ENCODE results near the gene CCNG2. TPM values are rescaled to one million over a fixed set of nuclear protein-coding genes. Genes with fewer than 3 reads are reported as not detected.

CCNG2 gene
- total and polyA plus RNA-seq, 10 of the 15 experiments (the other 5 are each of a cell fraction or from before 2014, with no cell fraction given): 1.9 to 70.6 (median 5.9) TPM

- TF ChIP-seq E2F8 (IDR thresholded peaks at IDR 0.05; ENCODE audit: low read depth, partially characterized antibody): no peak
Measured at GRCh38 chr4:77217526-77217925, 60.5 kb downstream of the CCNG2 start (continued).

DNA sequence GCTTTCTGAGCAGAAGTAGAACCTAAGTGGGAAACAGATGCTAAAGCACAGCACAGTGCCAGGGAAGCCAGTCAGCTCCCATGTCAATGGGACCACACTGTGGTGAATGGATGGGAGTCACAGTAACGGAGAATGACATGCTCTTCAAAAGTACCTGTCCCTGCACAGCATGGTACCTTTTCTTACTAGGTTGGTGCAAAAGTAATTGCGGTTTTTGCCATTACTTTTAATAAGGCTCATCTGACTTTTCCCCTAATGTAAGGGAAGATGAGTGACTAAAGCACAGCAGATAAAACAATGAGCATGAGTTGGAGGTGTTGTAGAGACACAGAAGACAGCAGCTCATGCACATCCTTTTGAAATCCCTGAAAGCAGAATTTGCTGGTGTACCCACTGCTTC lies 62.3 kb downstream of the CCNG2 start:
- RAD21 ChIA-PET (ENCODE audit: unreplicated experiment): no interaction called here
- no peak for FAIRE-seq
- H3K9ac ChIP-seq (ENCODE audit: control insufficient read depth, insufficient read depth, low read length): no peak overlapping the region
- SMC1A ChIA-PET (ENCODE audit: uncharacterized antibody, unreplicated experiment): no interaction called here
- H3K4me3 ChIP-seq: no peak overlapping the region
- no peaks in the 10 kb centered on the region for H4K20me1 ChIP-seq (ENCODE audit: control insufficient read depth, insufficient read depth)
- no peak for DNase-seq (ENCODE audit: low read depth, low spot score)
- no peak for ATAC-seq
- intact Hi-C loops (cut with micrococcal nuclease; ENCODE audit: unreplicated experiment): no loop called here
- no peaks in the 10 kb centered on the region for H3K36me3 ChIP-seq (ENCODE audit: control insufficient read depth in 2 of 2, insufficient read depth in 2 of 2, low read length in 1 of 2)
- 32% methylated on average over 2 of the region's 2 CpGs for WGBS (ENCODE audit: insufficient coverage, insufficient replicate concordance, low lambda C conversion rate, missing lambda C conversion rate)
- BruUV-seq (replicated peaks): no TSS peak
- H2AFZ ChIP-seq (ENCODE audit: control insufficient read depth, low read depth, low read length): no peak overlapping the region
- no peak overlapping the region for H3K27ac ChIP-seq (ENCODE audit: control insufficient read depth, insufficient read depth)
- POLR2A ChIA-PET: no interaction called here
- CTCF ChIA-PET: no interaction called here
- in situ Hi-C loops (cut with MboI): no loop called here
- no peak overlapping the region for H3K4me2 ChIP-seq (ENCODE audit: control insufficient read depth, insufficient read depth)
- H3K27me3 ChIP-seq (replicated peaks in 1 of 2; ENCODE audit: control insufficient read depth in 2 of 2, insufficient read depth in 2 of 2, low read length in 1 of 2): peaks cover 0 to 9% of the 10 kb centered on the region in 2 experiments; a peak in 1 of 4 replicates
- H3K4me1 ChIP-seq (ENCODE audit: control insufficient read depth, insufficient read depth, low read length): no peaks in the 10 kb centered on the region
- H3K79me2 ChIP-seq (ENCODE audit: control insufficient read depth, insufficient read depth, low read length): no peaks in the 10 kb centered on the region
- no peaks in the 10 kb centered on the region for H3K9me3 ChIP-seq (replicated peaks; ENCODE audit: control insufficient read depth, insufficient read depth, low read length)
- TF ChIP-seq EZH2 (IDR thresholded peaks at IDR 0.05; ENCODE audit: borderline replicate concordance, control insufficient read depth, low read depth, low read length) (no peak), RCOR1 (conservative IDR thresholded peaks at IDR 0.05; ENCODE audit: low read depth, low read length) (no peak), SMC3 (IDR thresholded peaks at IDR 0.05; ENCODE audit: borderline replicate concordance, low read length) (no peak), BCL11A (IDR thresholded peaks at IDR 0.05; ENCODE audit: low read depth, low read length) (no peak), WRNIP1 (IDR thresholded peaks at IDR 0.05; ENCODE audit: borderline replicate concordance, low read depth, low read length) (no peak), USF2 (IDR thresholded peaks at IDR 0.05; ENCODE audit: borderline replicate concordance, low read depth, low read length) (no peak), ZBED1 (IDR thresholded peaks at IDR 0.05; ENCODE audit: borderline replicate concordance) (no peak)

Small RNA genes lying within 50 kb of the gene (small RNA-seq; reads per million reads assigned to genes)
- not detected for gene RNU6-1187P

Other genes starting within 250 kb of the CCNG2 start
- 62.6 and 74.3 TPM in 2 replicates for gene SEPTIN11, start 207.5 kb upstream of the CCNG2 start, total RNA-seq (2014; rRNA removed)
- 156 and 160 TPM in 2 replicates for gene SEPTIN11, start 207.5 kb upstream of the CCNG2 start, total RNA-seq (2014; rRNA removed; fragmentation: Illumina TruSeq; extraction: Trizol)
- 89.7 and 99.9 TPM in 2 replicates for gene SEPTIN11, start 207.5 kb upstream of the CCNG2 start, total RNA-seq (2021)
- 154 and 201 TPM in 2 replicates for gene SEPTIN11, start 207.5 kb upstream of the CCNG2 start, polyA plus RNA-seq (2011; rRNA removed)
- 89.0 and 102 TPM in 2 replicates for gene SEPTIN11, start 207.5 kb upstream of the CCNG2 start, polyA plus RNA-seq (2014; fragmentation: Illumina TruSeq; extraction: Trizol)
- 10 to 100 TPM; 24.7 to 27.1 TPM for gene SEPTIN11, start 207.5 kb upstream of the CCNG2 start, polyA plus RNA-seq (2014; fragmentation: Nextera tagmentation; extraction: Ambion mirVana)
- 46.7 and 49.4 TPM in 2 replicates for gene SEPTIN11, start 207.5 kb upstream of the CCNG2 start, polyA plus RNA-seq (2014; rRNA removed)
- 10 to 100 TPM; 93.5 to 93.9 TPM for gene SEPTIN11, start 207.5 kb upstream of the CCNG2 start, polyA plus RNA-seq (2016; fragmentation: Nextera tagmentation; extraction: Ambion mirVana)
- 68.9 and 72.4 TPM in 2 replicates for gene CCNI, start 81.2 kb upstream of the CCNG2 start, total RNA-seq (2014; rRNA removed)
- 97.4 and 102 TPM in 2 replicates for gene CCNI, start 81.2 kb upstream of the CCNG2 start, total RNA-seq (2014; rRNA removed; fragmentation: Illumina TruSeq; extraction: Trizol)
- gene CCNI, start 81.2 kb upstream of the CCNG2 start, total RNA-seq (2021): 165 and 169 TPM in 2 replicates
- gene CCNI, start 81.2 kb upstream of the CCNG2 start, polyA plus RNA-seq (2011; rRNA removed): 178 and 201 TPM in 2 replicates
- 149 and 194 TPM in 2 replicates for gene CCNI, start 81.2 kb upstream of the CCNG2 start, polyA plus RNA-seq (2014; fragmentation: Illumina TruSeq; extraction: Trizol)
- gene CCNI, start 81.2 kb upstream of the CCNG2 start, polyA plus RNA-seq (2014; fragmentation: Nextera tagmentation; extraction: Ambion mirVana): 10 to 100 TPM; 72.4 to 82.4 TPM
- gene CCNI, start 81.2 kb upstream of the CCNG2 start, polyA plus RNA-seq (2014; rRNA removed): 68.1 and 70.6 TPM in 2 replicates
- 100 to 1,000 TPM; 109 to 117 TPM for gene CCNI, start 81.2 kb upstream of the CCNG2 start, polyA plus RNA-seq (2016; fragmentation: Nextera tagmentation; extraction: Ambion mirVana)

Measured in GM12878 (cell line).